Psoas muscle (tissue), 8 donors: Measurements from ENCODE around the gene NSFL1C. TPM values are rescaled to one million over a fixed set of nuclear protein-coding genes. Genes with fewer than 3 reads are reported as not detected.
"Not testable (repeated sequence)": the region's sequence is repeated elsewhere in the genome, so short reads cannot be mapped to it uniquely, and the experiment has no call there.

ENCODE experiments used
- ATAC-seq, 4 donors: fragments of 200-7000 bp; cut with Tn5 transposase; one replicate each; pipeline ENCODE4 v1.9.1; 2020; ENCODE audit warnings: moderate library complexity in 3 of 4, mild to moderate bottlenecking in 2 of 4
- DNase-seq, 2 donors: peaks; one replicate each; pipeline ENCODE4 v3.0.0-alpha.2; 2020
- H3K27ac ChIP-seq: fragments of 200-600 bp; one replicate; pipeline ENCODE4 v1.8.0; 2022
- H3K27me3 ChIP-seq, 3 donors: fragments of 200-600 bp in 1 of 3; one replicate each; pipeline versions ENCODE4 v1.6.1 to v1.8.0; 2013 to 2022; ENCODE audit warnings: low read length in 2 of 3, mild to moderate bottlenecking in 2 of 3, moderate library complexity in 1 of 3; ENCODE audit not compliant: insufficient read depth in 3 of 3
- H3K36me3 ChIP-seq, 2 donors: fragments of 200-600 bp in 1 of 2; one replicate each; pipeline versions ENCODE4 v1.6.1 to v1.8.0; 2013 to 2022; ENCODE audit warnings: low read depth in 1 of 2, mild to moderate bottlenecking in 1 of 2, moderate library complexity in 1 of 2; ENCODE audit not compliant: insufficient read depth in 1 of 2
- H3K4me1 ChIP-seq: fragments of 200-600 bp; one replicate; pipeline ENCODE4 v1.8.0; 2022
- H3K4me3 ChIP-seq: fragments of 200-600 bp; one replicate; pipeline ENCODE4 v1.8.0; 2022; ENCODE audit warnings: mild to moderate bottlenecking
- H3K9me3 ChIP-seq: fragments of 200-600 bp; one replicate; pipeline ENCODE4 v1.8.0; 2022
- WGBS, 3 donors: extraction: QIAGEN DNeasy Blood & Tissue Kit; methylation state at CpG; one replicate each; pipeline versions ENCODE4 v1.1.6 to v1.1.7; 2013; 5-methylcytosine and 5-hydroxymethylcytosine counted together
- intact Hi-C, 2 donors: fragments of 100-400 bp; cut with DNase I; formaldehyde crosslinking; loops; one replicate each; pipeline versions ENCODE4 v1.11.0 to v1.14.2; 2022
- polyA plus RNA-seq, 3 donors: library from polyadenylated mRNA; stranded (reverse); fragments of 200-250 nt; gene quantifications; one replicate each; pipeline ENCODE4 v1.2.3, GENCODE V29; 2013
- total RNA-seq, 4 donors: library from RNA; stranded (reverse); fragmentation: NEBNext Ultra II Directional in 2 of 4; extraction: Animal tissue kit (Norgen Biotek cat#: 25700) in 2 of 4; gene quantifications; one replicate each; pipeline versions ENCODE4 v1.2.1 to v1.2.4, GENCODE V29; 2021 to 2023
- TF ChIP-seq, protein P1 (sequence below): fragments of 200-600 bp; IDR thresholded peaks from one replicate; pipeline ENCODE4 v1.8.0; 2022; ENCODE audit warnings: antibody characterized with exemption
- donor health status: healthy with polysubstance abuse.
- donor health status: DM: no; HTN: no; CAD: no; lungs with moderate emphysema.
- donor health status: Bipolar disorder and iron deficiency.
- donor health status: healthy.
- donor health status: DM: yes; HTN: yes; CAD: no.
- donor health status: DM: no; HTN: no; CAD: no.
- donor health status: DM: no; HTN: no; CAD: no.
- donor health status: DM: yes; HTN: yes; CAD: no.

NSFL1C gene
- total and polyA plus RNA-seq, 7 donors = 82.8 to 135 (median 107) TPM

GRCh38 chr20:1403624-1404023, 63.0 kb downstream of the NSFL1C start:
- 45 to 89% (median 70%) methylated on average over 1 of the region's 1 CpG for WGBS, 3 donors
- intact Hi-C loops = no loop called here

DNA sequence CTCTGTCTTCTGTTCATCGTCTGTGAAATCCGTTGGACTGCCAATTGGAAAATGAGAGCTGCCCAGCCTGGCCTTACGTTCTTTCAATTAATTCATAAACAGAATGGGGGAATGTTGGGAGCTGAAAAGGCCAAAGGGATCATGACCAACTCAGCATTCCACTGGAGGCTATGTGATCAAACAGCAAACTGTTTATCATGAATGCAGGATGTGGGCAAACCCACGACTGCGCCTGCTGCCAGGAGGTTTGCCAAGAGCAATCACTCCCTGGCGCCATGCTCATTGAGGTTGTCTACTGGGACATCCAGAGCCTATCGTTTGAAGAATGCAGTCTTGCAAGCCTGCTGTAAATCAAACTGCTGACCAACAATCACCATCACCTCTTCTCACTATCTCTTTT, 64.5 kb downstream of the NSFL1C start:
- no peak for ATAC-seq
- Histone ChIP-seq H3K4me3 (no peak overlapping the region), H3K27ac (no peak overlapping the region), H3K36me3 (no peaks in the 10 kb centered on the region), H3K4me1 (peaks cover 12% of the 10 kb centered on the region), H3K27me3 (peaks cover 0 to 17% (median 2%) of the 10 kb centered on the region in 3 donors), H3K9me3 (no peaks in the 10 kb centered on the region)
- TF ChIP-seq, protein P1, sequence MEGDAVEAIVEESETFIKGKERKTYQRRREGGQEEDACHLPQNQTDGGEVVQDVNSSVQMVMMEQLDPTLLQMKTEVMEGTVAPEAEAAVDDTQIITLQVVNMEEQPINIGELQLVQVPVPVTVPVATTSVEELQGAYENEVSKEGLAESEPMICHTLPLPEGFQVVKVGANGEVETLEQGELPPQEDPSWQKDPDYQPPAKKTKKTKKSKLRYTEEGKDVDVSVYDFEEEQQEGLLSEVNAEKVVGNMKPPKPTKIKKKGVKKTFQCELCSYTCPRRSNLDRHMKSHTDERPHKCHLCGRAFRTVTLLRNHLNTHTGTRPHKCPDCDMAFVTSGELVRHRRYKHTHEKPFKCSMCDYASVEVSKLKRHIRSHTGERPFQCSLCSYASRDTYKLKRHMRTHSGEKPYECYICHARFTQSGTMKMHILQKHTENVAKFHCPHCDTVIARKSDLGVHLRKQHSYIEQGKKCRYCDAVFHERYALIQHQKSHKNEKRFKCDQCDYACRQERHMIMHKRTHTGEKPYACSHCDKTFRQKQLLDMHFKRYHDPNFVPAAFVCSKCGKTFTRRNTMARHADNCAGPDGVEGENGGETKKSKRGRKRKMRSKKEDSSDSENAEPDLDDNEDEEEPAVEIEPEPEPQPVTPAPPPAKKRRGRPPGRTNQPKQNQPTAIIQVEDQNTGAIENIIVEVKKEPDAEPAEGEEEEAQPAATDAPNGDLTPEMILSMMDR = no peak
- no peak for DNase-seq
- intact Hi-C loops = no loop called here
- 75 to 79% (median 78%) methylated on average over 7 of the region's 7 CpGs for WGBS, 3 donors

More at GRCh38 chr20:1403624-1404023, 63.0 kb downstream of the NSFL1C start:
- ATAC-seq = no peak
- TF ChIP-seq, protein P1 = no peak
- peaks cover 0 to 2% (median 2%) of the 10 kb centered on the region in 3 donors for H3K27me3 ChIP-seq
- H3K36me3 ChIP-seq = no peaks in the 10 kb centered on the region
- no peaks in the 10 kb centered on the region for H3K9me3 ChIP-seq
- H3K27ac ChIP-seq = no peak overlapping the region
- H3K4me3 ChIP-seq = no peak overlapping the region
- no peak for DNase-seq
- H3K4me1 ChIP-seq = peaks cover 12% of the 10 kb centered on the region

GRCh38 chr20:1401451-1401907, 65.2 kb downstream of the NSFL1C start:
- no peak overlapping the region for H3K27ac ChIP-seq
- no peaks in the 10 kb centered on the region for H3K9me3 ChIP-seq
- H3K4me3 ChIP-seq = no peak overlapping the region
- intact Hi-C loops = no loop called here
- WGBS, 3 donors = 87 to 90% (median 90%) methylated on average over 3 of the region's 3 CpGs
- TF ChIP-seq, protein P1 = no peak
- peaks cover 12% of the 10 kb centered on the region for H3K4me1 ChIP-seq
- H3K27me3 ChIP-seq = peaks cover 2 to 21% (median 2%) of the 10 kb centered on the region in 3 donors
- DNase-seq (no peak), ATAC-seq (no peak)
- H3K36me3 ChIP-seq = no peaks in the 10 kb centered on the region

- intact Hi-C loops = loop anchor here in 1 of 2 donors (5.0 kb wide), 1 partner anchor 37 kb away; no protein-coding TSS in a partner anchor
- H3K27ac ChIP-seq, H3K4me3 ChIP-seq: not testable (repeated sequence)
These were observed 66.8 kb downstream of the NSFL1C start for GRCh38 chr20:1399678-1400366.

GRCh38 chr20:1398185-1398584, 68.5 kb downstream of the NSFL1C start:
- not testable (repeated sequence) for H3K27ac ChIP-seq, DNase-seq, H3K36me3 ChIP-seq, H3K4me3 ChIP-seq, H3K9me3 ChIP-seq, ATAC-seq
- Histone ChIP-seq H3K27me3 (peaks cover 0 to 24% (median 2%) of the 10 kb centered on the region in 3 donors), H3K4me1 (peaks cover 24% of the 10 kb centered on the region)
- WGBS, 3 donors = 55 to 68% (median 64%) methylated on average over 7 of the region's 7 CpGs
- intact Hi-C loops = loop anchor here in 1 of 2 donors (5.0 kb wide), 1 partner anchor 39 kb away; no protein-coding TSS in a partner anchor

More at GRCh38 chr20:1399678-1400366, 66.8 kb downstream of the NSFL1C start:
- DNase-seq, H3K9me3 ChIP-seq, H3K36me3 ChIP-seq, ATAC-seq: not testable (repeated sequence)
- Histone ChIP-seq H3K27me3 (peaks cover 0 to 24% (median 2%) of the 10 kb centered on the region in 3 donors), H3K4me1 (peaks cover 12% of the 10 kb centered on the region)
- WGBS, 3 donors = 23 to 25% (median 23%) methylated on average over 8 of the region's 8 CpGs
